Measurements from ENCODE around the gene RNF103. TPM values are rescaled to one million over a fixed set of nuclear protein-coding genes. Genes with fewer than 3 reads are reported as not detected.

The RNF103 gene
- total and polyA plus RNA-seq, 2 of the 13 experiments (the other 11 are each of a cell fraction or from before 2014, with no cell fraction given), result 19.8 to 21.1 TPM

GRCh38 chr2:86563650-86564061, 60.0 kb downstream of the RNF103 start (continued):
- no peak for TF ChIP-seq ZNF3 (CRISPR knock-in tag; IDR thresholded peaks at IDR 0.05)
- no peak for TF ChIP-seq ZNF557 (CRISPR knock-in tag; IDR thresholded peaks at IDR 0.05)
- 0 out of 2 replicates have a peak, but pooled peaks have one; percentile 70 for TF ChIP-seq ZNF512 (CRISPR knock-in tag; IDR thresholded peaks at IDR 0.05)
- no peak for TF ChIP-seq FLYWCH1 (CRISPR knock-in tag; IDR thresholded peaks at IDR 0.05)
- no peak for TF ChIP-seq HNRNPLL (IDR thresholded peaks at IDR 0.05; ENCODE audit: low read depth, low read length, poor library complexity, severe bottlenecking)
- TF ChIP-seq LCORL (IDR thresholded peaks at IDR 0.05), result no peak
- TF ChIP-seq LCORL (CRISPR knock-in tag; IDR thresholded peaks at IDR 0.05), result 0 out of 2 replicates have a peak, but pooled peaks have one; percentile 3
- no peak for TF ChIP-seq SYNCRIP (IDR thresholded peaks at IDR 0.05; ENCODE audit: insufficient read depth, low read depth, low read length)
- no peak for TF ChIP-seq GMEB2 (CRISPR knock-in tag; IDR thresholded peaks at IDR 0.05; ENCODE audit: low read depth)
- no peak for TF ChIP-seq ZBTB4 (CRISPR knock-in tag; IDR thresholded peaks at IDR 0.05; ENCODE audit: borderline replicate concordance)
- no peak for TF ChIP-seq CENPBD1 (CRISPR knock-in tag; IDR thresholded peaks at IDR 0.05; ENCODE audit: borderline replicate concordance, low read depth)
- TF ChIP-seq ZNF274 (CRISPR knock-in tag; IDR thresholded peaks at IDR 0.05), result no peak
- TF ChIP-seq ZNF841 (CRISPR knock-in tag; IDR thresholded peaks at IDR 0.05; ENCODE audit: borderline replicate concordance), result no peak; the same call in 1 of the 2 replicates
- no peak for TF ChIP-seq ZNF280B (CRISPR knock-in tag; IDR thresholded peaks at IDR 0.05; ENCODE audit: borderline replicate concordance)
- TF ChIP-seq RELA (CRISPR knock-in tag; IDR thresholded peaks at IDR 0.05), result no peak
- TF ChIP-seq ZFP1 (CRISPR knock-in tag; IDR thresholded peaks at IDR 0.05), result no peak; the same call in 1 of the 2 replicates
- TF ChIP-seq PBX2 (CRISPR knock-in tag; IDR thresholded peaks at IDR 0.05), result no peak
- TF ChIP-seq ZNF101 (CRISPR knock-in tag; IDR thresholded peaks at IDR 0.05; ENCODE audit: borderline replicate concordance, low read depth), result peak; percentile 91; the same call in 1 of the 2 replicates

Measured in HepG2 (cell line).